Aorta (tissue), 5 donors: Measurements from ENCODE around the gene MAML3. TPM values are rescaled to one million over a fixed set of nuclear protein-coding genes. Genes with fewer than 3 reads are reported as not detected.

Experiments
- ATAC-seq: fragments of 200-7000 bp; cut with Tn5 transposase; one replicate; pipeline ENCODE4 v1.9.1; 2022; ENCODE audit warnings: moderate library complexity; ENCODE audit not compliant: low FRiP score
- DNase-seq, 2 donors: peaks; one replicate each; pipeline ENCODE4 v3.0.0-alpha.2; 2020
- H3K27ac ChIP-seq, 2 donors: one replicate each; pipeline ENCODE4 v1.5.1; 2013; ENCODE audit warnings: low read length in 2 of 2, mild to moderate bottlenecking in 2 of 2, moderate library complexity in 2 of 2, control low read depth in 1 of 2, inconsistent platforms in 1 of 2, low read depth in 1 of 2
- H3K27me3 ChIP-seq, 2 donors: one replicate each; pipeline ENCODE4 v1.6.1; 2013; ENCODE audit warnings: control low read depth in 1 of 2, low read length in 1 of 2, mild to moderate bottlenecking in 1 of 2, moderate library complexity in 1 of 2; ENCODE audit not compliant: insufficient read depth in 2 of 2, control insufficient read depth in 1 of 2
- H3K36me3 ChIP-seq, 2 donors: one replicate each; pipeline ENCODE4 v1.6.1; 2013; ENCODE audit warnings: control low read depth in 1 of 2, low read length in 1 of 2, mild to moderate bottlenecking in 1 of 2; ENCODE audit not compliant: insufficient read depth in 2 of 2, control insufficient read depth in 1 of 2
- H3K4me1 ChIP-seq, 2 donors: one replicate each; pipeline ENCODE4 v1.6.1; 2013; ENCODE audit warnings: low read length in 2 of 2, control low read depth in 1 of 2, mild to moderate bottlenecking in 1 of 2, moderate library complexity in 1 of 2; ENCODE audit not compliant: insufficient read depth in 2 of 2, control insufficient read depth in 1 of 2
- H3K4me3 ChIP-seq, 2 donors: one replicate each; pipeline ENCODE4 v1.5.1; 2013; ENCODE audit warnings: low read length in 2 of 2, control low read depth in 1 of 2, mild to moderate bottlenecking in 1 of 2
- H3K9me3 ChIP-seq: one replicate; pipeline ENCODE4 v1.6.1; 2013; ENCODE audit warnings: mild to moderate bottlenecking, low read length; ENCODE audit not compliant: control insufficient read depth
- WGBS, 2 donors: extraction: QIAGEN DNeasy Blood & Tissue Kit; methylation state at CpG; one replicate each; pipeline ENCODE4 v1.1.7; 2013; 5-methylcytosine and 5-hydroxymethylcytosine counted together
- intact Hi-C, 2 donors: fragments of 100-400 bp; cut with DNase I; formaldehyde crosslinking; loops; one replicate each; pipeline versions ENCODE4 v1.14.2 to v1.15.0; 2022
- polyA plus RNA-seq, 2 donors: library from polyadenylated mRNA; stranded (reverse); fragments of 200-250 nt; gene quantifications; one replicate each; pipeline ENCODE4 v1.2.3, GENCODE V29; 2013
- total RNA-seq, 2 donors: library from RNA; stranded (reverse); fragmentation: NEBNext Ultra II Directional; extraction: Animal tissue kit (Norgen Biotek cat#: 25700); gene quantifications; one replicate each; pipeline ENCODE4 v1.2.1, GENCODE V29; 2021
- donor health status: healthy with polysubstance abuse.
- donor health status: Bipolar disorder and iron deficiency.
- donor health status: DM: no; HTN: no; CAD: no.
- donor health status: DM: no; HTN: no; CAD: no.
- donor health status: DM: yes; HTN: yes; CAD: no.

Gene MAML3
- total and polyA plus RNA-seq, 4 donors, result 0.79 to 10.5 (median 4.9) TPM

DNA sequence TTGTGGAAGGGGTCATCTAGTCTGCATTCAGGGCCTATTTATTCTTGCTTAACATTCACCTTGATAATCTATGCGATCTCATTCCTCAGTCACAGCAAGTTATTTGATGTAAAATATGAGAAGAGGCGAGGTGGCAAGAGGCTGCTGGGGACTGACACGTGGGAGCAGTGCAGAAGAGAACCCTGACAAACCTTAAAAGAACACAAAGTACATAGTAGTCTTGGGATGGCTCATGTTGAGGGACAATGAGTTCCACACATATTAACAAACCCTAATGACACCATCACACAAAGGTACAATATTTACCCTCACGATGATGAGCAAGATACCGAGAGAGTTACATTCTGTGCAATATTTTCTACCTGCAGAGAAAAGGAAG, 57.5 kb downstream of the MAML3 start:
- H3K4me1 ChIP-seq, result peaks cover 6 to 11% of the 10 kb centered on the region in 2 donors
- DNase-seq, result no peak
- H3K36me3 ChIP-seq, result no peaks in the 10 kb centered on the region
- 91 to 92% methylated on average over 5 of the region's 5 CpGs for WGBS, 2 donors
- no peak for ATAC-seq
- H3K4me3 ChIP-seq, result no peak overlapping the region
- H3K27ac ChIP-seq, result no peak overlapping the region
- H3K27me3 ChIP-seq, result no peaks in the 10 kb centered on the region
- intact Hi-C loops, result loop anchor here (2.0 to 5.0 kb wide), 2 partner anchors 54 to 56 kb away; partner anchors contain the start of gene MAML3 (in 1 of the 2)
- no peaks in the 10 kb centered on the region for H3K9me3 ChIP-seq

DNA sequence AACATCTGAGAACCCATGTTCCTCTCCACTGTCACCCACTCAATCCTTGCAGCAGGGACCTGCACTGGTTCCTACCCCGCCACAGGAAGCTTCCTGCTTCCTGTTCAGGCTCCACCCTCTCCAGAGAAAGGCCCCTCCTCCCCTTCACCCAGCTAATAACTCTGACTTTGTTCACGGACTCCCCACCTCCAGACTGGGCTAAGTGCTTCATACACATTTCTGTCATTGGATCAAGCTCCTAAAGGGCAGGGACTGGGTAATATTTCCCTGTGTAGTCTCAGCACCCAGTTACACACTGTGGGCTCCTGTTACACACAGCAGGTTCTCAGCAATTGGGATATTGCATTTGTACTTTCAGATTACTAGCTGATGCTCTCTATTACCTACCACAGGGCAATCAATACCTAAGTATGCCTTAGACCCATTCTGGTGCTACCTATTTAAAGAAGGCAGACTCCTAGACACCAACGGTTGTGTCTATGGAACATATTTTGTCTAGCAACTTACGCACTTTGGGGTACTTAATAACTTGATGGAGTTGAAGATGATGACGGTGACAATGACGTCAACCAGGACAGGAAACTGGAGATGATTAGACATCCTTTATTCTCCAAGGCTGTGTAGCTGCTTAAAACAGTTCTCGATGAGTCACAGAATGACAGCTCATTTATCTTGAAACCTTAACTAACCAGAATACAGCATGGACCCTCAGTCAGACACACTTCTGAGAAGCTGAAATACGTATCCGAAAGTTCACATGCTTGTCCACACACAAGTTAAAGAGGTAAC, 58.1 kb downstream of the MAML3 start:
- intact Hi-C loops, result loop anchor here (2.0 to 5.0 kb wide), 2 partner anchors 55 to 56 kb away; partner anchors contain the start of gene MAML3 (in 1 of the 2)
- H3K4me3 ChIP-seq, result no peak overlapping the region
- no peaks in the 10 kb centered on the region for H3K36me3 ChIP-seq
- DNase-seq (peak in 1 of 2 donors; percentile 72), ATAC-seq (peak; percentile 38)
- WGBS, 2 donors, result 71 to 72% methylated on average over 9 of the region's 9 CpGs
- H3K27ac ChIP-seq, result peak overlapping the region; percentile 12 to 27
- peaks cover 6 to 11% of the 10 kb centered on the region in 2 donors for H3K4me1 ChIP-seq
- no peaks in the 10 kb centered on the region for H3K27me3 ChIP-seq
- H3K9me3 ChIP-seq, result no peaks in the 10 kb centered on the region

DNA sequence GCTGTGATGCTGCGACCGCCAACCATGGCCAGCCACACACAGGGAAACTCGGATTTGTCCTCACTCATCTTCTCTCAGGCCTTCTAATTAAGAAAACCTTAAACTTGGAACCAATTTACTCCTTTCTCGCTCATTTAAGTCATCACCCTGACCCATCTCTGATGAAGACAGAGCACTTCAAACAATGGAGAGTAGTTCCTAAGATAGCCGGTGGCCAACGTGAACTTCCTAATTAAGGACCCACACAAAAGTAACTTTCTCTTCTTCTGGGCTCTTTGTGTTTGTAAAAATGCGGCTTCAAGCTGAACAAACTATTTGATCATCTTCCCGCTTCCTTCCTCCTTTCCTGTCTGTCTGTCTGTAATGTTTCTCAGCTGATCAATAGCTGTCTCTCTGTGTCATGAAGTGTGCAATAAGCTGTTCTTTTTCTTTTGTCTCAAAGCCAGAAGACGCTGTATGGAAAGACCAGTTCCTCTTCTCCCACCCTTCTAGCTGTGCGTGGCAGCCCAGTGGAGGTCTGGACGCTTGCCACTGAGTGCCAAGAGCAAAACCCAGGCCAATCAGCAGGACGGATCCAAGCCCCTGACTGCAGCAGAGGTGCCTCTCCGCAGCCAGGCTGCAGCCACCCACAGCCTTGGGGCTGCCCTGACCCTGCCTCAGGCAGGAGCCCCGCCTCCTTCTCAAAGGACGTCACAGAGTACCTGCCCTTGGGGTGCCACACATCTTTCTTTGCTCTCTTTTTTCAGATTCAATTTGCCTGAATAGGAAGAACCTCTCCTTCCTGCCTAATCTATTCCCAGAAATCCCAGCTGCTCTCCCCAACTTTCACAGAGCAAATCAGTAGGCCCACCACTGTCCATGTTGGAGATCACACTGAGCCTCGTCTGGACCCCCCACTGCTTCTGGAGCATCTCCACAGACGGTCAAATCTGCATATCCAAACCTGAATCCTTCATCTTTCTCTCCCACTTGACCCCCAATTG, 59.3 kb downstream of the MAML3 start:
- H3K4me1 ChIP-seq, result peaks cover 6 to 13% of the 10 kb centered on the region in 2 donors
- peak overlapping the region; percentile 0 to 3 for H3K27ac ChIP-seq
- ATAC-seq (peak; percentile 69), DNase-seq (peak; percentile 85 to 90)
- intact Hi-C loops, result loop anchor here (5.0 kb wide), 2 partner anchors 37 to 58 kb away; partner anchors contain the start of gene MAML3 (in 1 of the 2)
- H3K36me3 ChIP-seq, result no peaks in the 10 kb centered on the region
- H3K9me3 ChIP-seq, result no peaks in the 10 kb centered on the region
- WGBS, 2 donors, result 56 to 60% methylated on average over 17 of the region's 17 CpGs
- H3K27me3 ChIP-seq, result no peaks in the 10 kb centered on the region
- no peak overlapping the region for H3K4me3 ChIP-seq

DNA sequence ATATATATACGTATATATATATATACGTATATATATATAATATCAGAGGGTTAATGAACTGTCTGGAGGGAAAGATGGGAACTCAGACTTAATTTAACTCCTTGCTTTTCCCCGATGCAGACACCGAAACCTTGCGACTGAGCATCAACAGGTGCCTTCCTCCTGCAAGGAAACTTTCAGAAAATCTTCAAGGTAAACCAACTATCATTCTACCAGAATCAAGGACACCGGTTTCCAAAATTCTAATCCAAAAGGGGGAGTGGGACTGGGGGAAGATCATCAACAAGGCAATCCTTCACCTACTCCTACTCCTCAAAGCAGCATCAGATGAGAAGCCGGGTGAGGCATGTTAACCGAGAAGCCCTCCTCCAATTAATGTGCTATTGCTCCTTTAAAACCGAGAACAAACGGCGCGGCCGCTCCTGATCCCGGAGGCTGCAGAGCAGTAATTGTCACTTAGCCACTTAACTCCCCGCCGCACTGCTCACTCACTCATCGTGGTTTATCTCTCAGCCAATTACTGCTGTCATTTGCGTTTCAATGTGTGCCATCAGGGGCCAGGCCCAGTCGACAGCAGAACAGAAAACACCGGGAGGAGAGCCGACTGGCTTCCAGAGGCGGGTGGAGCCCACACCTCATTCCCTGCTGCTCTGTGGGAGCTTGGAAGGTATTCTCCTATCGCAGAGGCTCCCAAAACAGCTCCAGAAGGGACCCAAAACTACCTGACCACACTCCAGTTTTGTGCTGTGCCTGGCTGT, 61.7 kb downstream of the MAML3 start:
- Histone ChIP-seq H3K36me3 (no peaks in the 10 kb centered on the region), H3K4me1 (peaks cover 8 to 13% of the 10 kb centered on the region in 2 donors), H3K27me3 (no peaks in the 10 kb centered on the region), H3K4me3 (no peak overlapping the region), H3K9me3 (no peaks in the 10 kb centered on the region), H3K27ac (no peak overlapping the region)
- no peak for DNase-seq
- intact Hi-C loops, result loop anchor here in 1 of 2 donors (5.0 kb wide), 1 partner anchor 35 kb away; no protein-coding TSS in a partner anchor
- WGBS, 2 donors, result 58 to 75% methylated on average over 23 of the region's 23 CpGs
- no peak for ATAC-seq

DNA sequence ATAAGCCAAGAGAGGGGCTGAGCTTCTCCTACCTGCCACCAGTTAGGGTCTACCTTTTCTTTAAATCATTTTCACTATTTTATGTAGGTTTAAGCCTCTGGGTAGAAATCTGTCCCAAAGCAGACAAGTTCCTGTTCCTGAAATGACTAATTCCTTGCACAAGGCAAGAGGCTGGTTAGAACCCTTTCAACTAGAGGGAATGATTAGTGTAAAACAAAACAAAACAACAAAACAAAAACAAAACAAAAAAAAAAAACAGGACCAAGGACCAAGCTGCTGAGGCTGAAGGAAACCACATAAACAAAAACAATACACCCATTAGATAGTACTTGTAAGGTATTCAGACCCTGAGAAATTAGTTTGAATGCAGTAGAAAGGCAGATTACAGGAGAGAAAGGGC, 62.7 kb downstream of the MAML3 start:
- no peak for DNase-seq
- no peak for ATAC-seq
- H3K36me3 ChIP-seq, result no peaks in the 10 kb centered on the region
- H3K4me3 ChIP-seq, result no peak overlapping the region
- H3K9me3 ChIP-seq, result no peaks in the 10 kb centered on the region
- H3K4me1 ChIP-seq, result peaks cover 6 to 10% of the 10 kb centered on the region in 2 donors
- no peaks in the 10 kb centered on the region for H3K27me3 ChIP-seq
- H3K27ac ChIP-seq, result no peak overlapping the region
- intact Hi-C loops, result loop anchor here in 1 of 2 donors (5.0 kb wide), 1 partner anchor 34 kb away; no protein-coding TSS in a partner anchor

DNA sequence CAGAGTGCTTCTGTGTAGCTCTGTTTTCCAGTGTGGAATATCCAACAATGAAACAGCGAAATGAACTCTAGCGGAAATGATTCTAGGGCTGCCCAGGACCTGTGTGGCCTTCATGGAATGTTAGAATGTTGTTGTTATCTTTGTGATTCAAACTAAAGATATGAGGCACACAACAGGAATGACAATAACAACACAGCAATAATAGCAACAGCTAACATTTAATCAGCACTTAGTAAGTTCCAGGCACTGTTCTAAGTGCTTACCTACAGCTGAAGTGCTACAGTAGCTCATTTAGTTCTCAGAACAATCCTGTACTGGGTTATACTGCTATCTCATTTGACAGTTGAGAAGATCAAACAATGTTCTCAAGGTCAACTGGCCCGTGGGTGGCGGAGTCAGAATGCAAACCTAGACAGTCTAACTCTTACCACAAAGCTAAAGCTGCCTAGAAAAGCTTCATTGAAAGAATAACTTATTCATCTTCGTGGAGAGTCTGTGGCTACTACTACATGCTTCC, 63.7 kb downstream of the MAML3 start:
- Histone ChIP-seq H3K27ac (no peak overlapping the region), H3K4me1 (peaks cover 2 to 6% of the 10 kb centered on the region in 2 donors), H3K9me3 (no peaks in the 10 kb centered on the region), H3K27me3 (no peaks in the 10 kb centered on the region), H3K4me3 (no peak overlapping the region), H3K36me3 (no peaks in the 10 kb centered on the region)
- intact Hi-C loops, result loop anchor here in 1 of 2 donors (5.0 kb wide), 1 partner anchor 33 kb away; no protein-coding TSS in a partner anchor
- 54 to 57% methylated on average over 5 of the region's 5 CpGs for WGBS, 2 donors
- DNase-seq, result no peak
- ATAC-seq, result no peak

DNA sequence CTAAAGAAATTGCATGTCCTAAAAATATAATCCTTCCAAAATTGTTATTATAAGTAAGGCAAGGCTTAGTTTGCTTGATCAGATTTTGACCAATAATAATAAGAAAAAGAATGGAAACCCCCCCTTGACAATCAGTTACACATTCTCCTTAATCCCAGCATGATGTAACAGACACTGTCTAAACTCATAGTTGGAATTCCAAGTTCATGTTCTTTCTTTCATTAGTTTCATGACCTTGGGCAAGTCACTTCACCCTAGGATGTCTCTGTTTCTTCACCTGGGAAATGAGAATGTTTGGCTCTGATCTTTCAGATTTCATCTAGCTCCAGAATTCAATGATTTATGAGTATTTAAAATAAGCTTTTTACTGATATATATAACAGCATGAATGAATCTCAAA, 64.8 kb downstream of the MAML3 start:
- no peaks in the 10 kb centered on the region for H3K9me3 ChIP-seq
- DNase-seq, result no peak
- H3K27me3 ChIP-seq, result no peaks in the 10 kb centered on the region
- no peak for ATAC-seq
- H3K36me3 ChIP-seq, result no peaks in the 10 kb centered on the region
- peaks cover 2 to 10% of the 10 kb centered on the region in 2 donors for H3K4me1 ChIP-seq
- H3K4me3 ChIP-seq, result no peak overlapping the region
- H3K27ac ChIP-seq, result no peak overlapping the region
- intact Hi-C loops, result loop anchor here in 1 of 2 donors (5.0 kb wide), 1 partner anchor 37 kb away; no protein-coding TSS in a partner anchor
